ENCODE data around the gene CYBRD1.

- TF ChIP-seq CTCF (IDR thresholded peaks at IDR 0.05) (no peak), POLR2A (IDR thresholded peaks at IDR 0.05) (no peak)
Measured at GRCh38 chr2:171509945-171510731, 12.1 kb upstream of the CYBRD1 start.
